ENCODE data around the gene IFT81.
"Not testable (repeated sequence)": the region's sequence is repeated elsewhere in the genome, so short reads cannot be mapped to it uniquely, and the experiment has no call there.

Gene IFT81

GRCh38 chr12:110114528-110114937, 9.6 kb upstream of the IFT81 start:
- CTCF ChIA-PET, result interaction anchor here (1.3 kb wide), 1 partner anchor 13 kb away, joined by 5 read pairs; no protein-coding TSS in a partner anchor
- H3K27ac Mint-ChIP-seq, result no peak overlapping the region
- no peak for DNase-seq

GRCh38 chr12:110115675-110116074, 8.5 kb upstream of the IFT81 start:
- no peaks in the 10 kb centered on the region for H3K9me3 Mint-ChIP-seq
- no peaks in the 10 kb centered on the region for H3K4me1 Mint-ChIP-seq
- no peak overlapping the region for H3K27ac Mint-ChIP-seq
- CTCF ChIA-PET, result interaction anchor here (1.0 to 1.3 kb wide), 4 partner anchors 14 to 129 kb away, joined by 3 to 4 read pairs (median 4); no protein-coding TSS in a partner anchor
- H3K4me3 Mint-ChIP-seq, result no peak overlapping the region
- H3K27me3 Mint-ChIP-seq, result peaks cover 51% of the 10 kb centered on the region
- no peaks in the 10 kb centered on the region for H3K36me3 Mint-ChIP-seq
- no peak for DNase-seq

More at GRCh38 chr12:110114528-110114937, 9.6 kb upstream of the IFT81 start:
- no peaks in the 10 kb centered on the region for H3K4me1 Mint-ChIP-seq
- H3K36me3 Mint-ChIP-seq, result no peaks in the 10 kb centered on the region
- peaks cover 41% of the 10 kb centered on the region for H3K27me3 Mint-ChIP-seq
- no peak overlapping the region for H3K4me3 Mint-ChIP-seq
- H3K9me3 Mint-ChIP-seq, result no peaks in the 10 kb centered on the region

GRCh38 chr12:110116623-110117022, 7.5 kb upstream of the IFT81 start:
- no peaks in the 10 kb centered on the region for H3K36me3 Mint-ChIP-seq
- no peaks in the 10 kb centered on the region for H3K4me1 Mint-ChIP-seq
- no peak for DNase-seq
- no peak overlapping the region for H3K27ac Mint-ChIP-seq
- CTCF ChIA-PET, result interaction anchor here (1.0 to 1.3 kb wide), 3 partner anchors 15 to 128 kb away, joined by 3 to 4 read pairs (median 4); no protein-coding TSS in a partner anchor
- no peak overlapping the region for H3K4me3 Mint-ChIP-seq
- peaks cover 61% of the 10 kb centered on the region for H3K27me3 Mint-ChIP-seq
- no peaks in the 10 kb centered on the region for H3K9me3 Mint-ChIP-seq

GRCh38 chr12:110117210-110117609, 6.9 kb upstream of the IFT81 start:
- H3K9me3 Mint-ChIP-seq, H3K36me3 Mint-ChIP-seq, H3K4me1 Mint-ChIP-seq, DNase-seq, H3K4me3 Mint-ChIP-seq, CTCF ChIA-PET, H3K27ac Mint-ChIP-seq: not testable (repeated sequence)
- peaks cover 61% of the 10 kb centered on the region for H3K27me3 Mint-ChIP-seq

- no peak overlapping the region for H3K4me3 Mint-ChIP-seq
- H3K4me1 Mint-ChIP-seq, result no peaks in the 10 kb centered on the region
- no peak for DNase-seq
- peaks cover 65% of the 10 kb centered on the region for H3K27me3 Mint-ChIP-seq
- H3K9me3 Mint-ChIP-seq, result no peaks in the 10 kb centered on the region
- no peak overlapping the region for H3K27ac Mint-ChIP-seq
- CTCF ChIA-PET, result no interaction called here
- H3K36me3 Mint-ChIP-seq, result no peaks in the 10 kb centered on the region
Observed at GRCh38 chr12:110117956-110118685, 6.0 kb upstream of the IFT81 start.

- no peak overlapping the region for H3K4me3 Mint-ChIP-seq
- no peak overlapping the region for H3K27ac Mint-ChIP-seq
- peaks cover 10% of the 10 kb centered on the region for H3K4me1 Mint-ChIP-seq
- H3K9me3 Mint-ChIP-seq, result no peaks in the 10 kb centered on the region
- H3K27me3 Mint-ChIP-seq, result peaks cover 69% of the 10 kb centered on the region
- CTCF ChIA-PET, result interaction anchor here (0.9 to 2.1 kb wide), 3 partner anchors 21 to 525 kb away, joined by 3 to 4 read pairs (median 4); no protein-coding TSS in a partner anchor
- DNase-seq, result no peak
- no peaks in the 10 kb centered on the region for H3K36me3 Mint-ChIP-seq
Observed at GRCh38 chr12:110122929-110123328, 1.2 kb upstream of the IFT81 start.

GRCh38 chr12:110123919-110124268, 263 bp upstream of the IFT81 start:
- CTCF ChIA-PET, result interaction anchor here (1.1 to 2.1 kb wide), 3 partner anchors 20 to 229 kb away, joined by 3 to 4 read pairs (median 4); no protein-coding TSS in a partner anchor

GRCh38 chr12:110126557-110126956, 2.4 kb downstream of the IFT81 start:
- H3K4me3 Mint-ChIP-seq, result no peak overlapping the region
- peaks cover 42% of the 10 kb centered on the region for H3K27me3 Mint-ChIP-seq
- H3K36me3 Mint-ChIP-seq, result no peaks in the 10 kb centered on the region
- CTCF ChIA-PET, result interaction anchor here (1.3 kb wide), 1 partner anchor 305 kb away, joined by 3 read pairs; no protein-coding TSS in a partner anchor
- no peaks in the 10 kb centered on the region for H3K9me3 Mint-ChIP-seq
- DNase-seq, result no peak
- peaks cover 10% of the 10 kb centered on the region for H3K4me1 Mint-ChIP-seq
- no peak overlapping the region for H3K27ac Mint-ChIP-seq

More at GRCh38 chr12:110123919-110124268, 263 bp upstream of the IFT81 start:
- Mint-ChIP-seq H3K36me3 (no peaks in the 10 kb centered on the region), H3K27me3 (peaks cover 66% of the 10 kb centered on the region), H3K27ac (no peak overlapping the region), H3K9me3 (no peaks in the 10 kb centered on the region), H3K4me1 (peaks cover 10% of the 10 kb centered on the region), H3K4me3 (peak overlapping the region; percentile 47)
- DNase-seq, result no peak

GRCh38 chr12:110134691-110135411, 10.7 kb downstream of the IFT81 start:
- no peak overlapping the region for H3K4me3 Mint-ChIP-seq
- no peaks in the 10 kb centered on the region for H3K27me3 Mint-ChIP-seq

GRCh38 chr12:110135806-110136205, 11.6 kb downstream of the IFT81 start:
- no peak overlapping the region for H3K4me3 Mint-ChIP-seq
- H3K9me3 Mint-ChIP-seq, result no peaks in the 10 kb centered on the region
- H3K27me3 Mint-ChIP-seq, result no peaks in the 10 kb centered on the region
- H3K27ac Mint-ChIP-seq, result no peak overlapping the region
- peaks cover 13% of the 10 kb centered on the region for H3K4me1 Mint-ChIP-seq
- DNase-seq, result no peak
- CTCF ChIA-PET, result interaction anchor here (1.4 kb wide), 1 partner anchor 34 kb away, joined by 3 read pairs; no protein-coding TSS in a partner anchor
- no peaks in the 10 kb centered on the region for H3K36me3 Mint-ChIP-seq

More at GRCh38 chr12:110134691-110135411, 10.7 kb downstream of the IFT81 start:
- Mint-ChIP-seq H3K9me3 (no peaks in the 10 kb centered on the region), H3K27ac (no peak overlapping the region), H3K4me1 (peaks cover 13% of the 10 kb centered on the region), H3K36me3 (no peaks in the 10 kb centered on the region)
- CTCF ChIA-PET, result interaction anchor here (0.9 to 1.4 kb wide), 2 partner anchors 10 to 33 kb away, joined by 3 read pairs; no protein-coding TSS in a partner anchor
- no peak for DNase-seq

- no peaks in the 10 kb centered on the region for H3K9me3 Mint-ChIP-seq
- DNase-seq, result no peak
- H3K27ac Mint-ChIP-seq, result no peak overlapping the region
- no peak overlapping the region for H3K4me3 Mint-ChIP-seq
- no peaks in the 10 kb centered on the region for H3K27me3 Mint-ChIP-seq
- no peaks in the 10 kb centered on the region for H3K36me3 Mint-ChIP-seq
- peaks cover 13% of the 10 kb centered on the region for H3K4me1 Mint-ChIP-seq
- CTCF ChIA-PET, result interaction anchor here (0.6 kb wide), 1 partner anchor 126 kb away, joined by 3 read pairs; no protein-coding TSS in a partner anchor
Observed at GRCh38 chr12:110137786-110138185, 13.6 kb downstream of the IFT81 start.

GRCh38 chr12:110141389-110141788, 17.2 kb downstream of the IFT81 start:
- H3K4me1 Mint-ChIP-seq, result no peaks in the 10 kb centered on the region
- no peak overlapping the region for H3K4me3 Mint-ChIP-seq
- CTCF ChIA-PET, result no interaction called here
- H3K27ac Mint-ChIP-seq, result no peak overlapping the region
- no peaks in the 10 kb centered on the region for H3K9me3 Mint-ChIP-seq
- no peak for DNase-seq
- H3K27me3 Mint-ChIP-seq, result no peaks in the 10 kb centered on the region
- H3K36me3 Mint-ChIP-seq, result no peaks in the 10 kb centered on the region

- no peak for DNase-seq
- no peaks in the 10 kb centered on the region for H3K36me3 Mint-ChIP-seq
- H3K27ac Mint-ChIP-seq, result no peak overlapping the region
- H3K27me3 Mint-ChIP-seq, result no peaks in the 10 kb centered on the region
- CTCF ChIA-PET, result interaction anchor here (0.8 kb wide), 1 partner anchor 714 kb away, joined by 3 read pairs; no protein-coding TSS in a partner anchor
- no peaks in the 10 kb centered on the region for H3K9me3 Mint-ChIP-seq
- H3K4me1 Mint-ChIP-seq, result peaks cover 19% of the 10 kb centered on the region
- no peak overlapping the region for H3K4me3 Mint-ChIP-seq
Observed at GRCh38 chr12:110146986-110147385, 22.8 kb downstream of the IFT81 start.

- Mint-ChIP-seq H3K9me3 (no peaks in the 10 kb centered on the region), H3K4me3 (no peak overlapping the region), H3K36me3 (peaks cover 2% of the 10 kb centered on the region), H3K27ac (peak overlapping the region; percentile 21), H3K4me1 (peaks cover 19% of the 10 kb centered on the region), H3K27me3 (no peaks in the 10 kb centered on the region)
- CTCF ChIA-PET, result no interaction called here
- peak; percentile 57 for DNase-seq
Observed at GRCh38 chr12:110149086-110149660, 25.0 kb downstream of the IFT81 start.

All from activated naive CD4-positive, alpha-beta T cell treated with anti-CD3 and anti-CD28 coated beads, Interleukin-2, amount 10 ng/mL, durations not matched to agents 7 days and 5 days (primary cell).